ENCODE measurements around the gene C1QTNF12. TPM values are rescaled to one million over a fixed set of nuclear protein-coding genes. Genes with fewer than 3 reads are reported as not detected.

Gene C1QTNF12
- total RNA-seq, 4 donors from 2014 or later: 0.33 to 0.52 TPM; not detected in 2

DNA sequence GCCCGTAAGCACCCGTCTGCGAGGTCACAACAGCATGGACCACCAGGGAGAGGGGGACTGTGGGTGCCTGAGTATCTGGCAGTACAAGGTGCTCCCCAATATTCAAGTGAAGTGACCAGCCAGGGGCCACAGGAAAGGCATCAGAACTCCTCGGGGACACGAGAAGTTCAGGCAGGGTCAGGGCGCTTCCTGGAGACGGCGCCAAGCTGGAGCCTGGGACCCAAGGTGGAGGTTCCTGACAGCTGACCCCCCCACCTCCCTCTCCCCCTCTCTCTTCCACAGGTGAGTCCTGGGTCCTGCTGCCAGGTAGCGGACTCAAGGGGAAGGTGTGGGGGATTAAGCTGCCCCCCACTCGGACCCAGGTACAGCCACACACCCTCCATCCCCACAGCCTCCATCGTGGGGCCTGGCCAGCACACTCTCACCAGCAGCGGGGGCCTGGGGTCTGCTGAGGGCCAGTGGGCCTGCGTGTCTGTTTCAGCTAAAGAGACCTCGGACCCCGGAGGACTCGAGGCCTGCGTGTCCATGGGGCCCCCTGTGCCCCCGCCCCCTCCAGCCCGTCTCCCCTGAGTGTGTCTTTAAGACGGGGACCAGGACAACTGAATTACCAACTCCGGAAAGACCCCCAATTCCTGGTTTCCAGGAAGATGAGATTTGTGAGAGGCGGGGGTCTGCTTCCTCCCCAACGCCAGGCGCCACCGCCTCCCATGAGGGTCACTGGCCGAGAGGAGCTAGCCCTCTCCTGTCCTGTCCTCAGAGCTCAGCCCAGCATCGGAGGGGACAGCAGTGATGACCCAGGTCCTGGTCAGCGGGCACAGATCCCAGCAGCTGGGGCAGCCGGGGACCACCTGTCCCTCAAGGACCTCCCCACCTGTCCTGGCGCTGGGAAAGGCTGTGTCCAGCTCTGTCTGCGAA lies 46.3 kb downstream of the C1QTNF12 start:
- Histone ChIP-seq H3K4me1 (peaks cover 0 to 16% (median 13%) of the 10 kb centered on the region in 4 donors), H3K27me3 (peaks cover 0 to 69% (median 6%) of the 10 kb centered on the region in 4 donors), H3K27ac (replicated peaks in 1 of 4) (no peak overlapping the region), H3K4me3 (peak overlapping the region; percentile 51 to 67 (median 55)), H3K36me3 (no peaks in the 10 kb centered on the region), H3K9me3 (peaks cover 0 to 1% (median 0%) of the 10 kb centered on the region in 4 donors)
- 90% methylated on average over 21 of the region's 31 CpGs for WGBS
- TF ChIP-seq POLR2AphosphoS5 (IDR thresholded peaks at IDR 0.05) (no peak), EP300 (IDR thresholded peaks at IDR 0.05) (no peak), POLR2A (IDR thresholded peaks at IDR 0.05; ENCODE audit: low read depth) (no peak), CTCF (IDR thresholded peaks at IDR 0.05) (no peak)
- DNase-seq (ENCODE audit: extremely low spot score): no peak
- intact Hi-C loops (cut with DNase I): no loop called here

DNA sequence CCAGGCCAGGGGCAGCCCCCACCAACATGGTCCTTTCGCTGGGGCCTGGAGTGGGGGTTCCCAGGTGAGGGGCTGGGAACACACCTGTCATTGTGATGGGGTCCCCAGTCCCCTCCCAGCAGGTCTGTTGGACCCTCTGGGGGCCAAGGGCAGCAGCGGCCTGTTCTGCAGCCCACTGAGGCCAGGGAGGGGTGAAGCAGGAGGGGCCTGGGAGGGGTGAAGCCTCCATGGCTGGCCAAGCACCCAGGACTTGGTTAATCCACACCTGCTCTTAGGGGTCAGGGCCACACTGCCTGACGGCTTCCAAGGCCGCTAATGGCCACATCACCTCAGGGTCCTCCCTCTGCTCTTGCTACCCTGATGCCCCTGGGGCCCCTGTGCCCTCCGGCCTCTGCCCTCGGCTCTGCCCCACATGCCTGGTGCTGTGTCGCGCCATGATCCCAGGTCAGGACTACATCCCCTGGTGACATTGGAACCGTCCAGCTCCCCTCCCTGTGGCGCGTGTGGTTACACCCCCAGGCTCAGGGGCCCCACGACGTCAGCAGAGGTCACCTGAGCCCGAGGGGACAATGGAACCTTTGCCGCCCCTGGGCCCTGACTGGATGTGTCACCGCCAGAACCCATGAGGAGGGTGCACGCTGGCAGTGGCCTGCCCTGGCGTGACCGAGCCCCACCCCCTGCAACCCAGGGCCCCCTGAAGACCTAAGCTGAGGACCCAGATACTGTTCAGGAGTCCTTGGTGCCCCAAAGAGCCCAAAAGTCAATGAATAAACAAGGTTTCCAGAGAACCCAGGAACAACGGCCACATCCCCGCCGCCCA lies 47.2 kb downstream of the C1QTNF12 start:
- intact Hi-C loops (cut with DNase I): no loop called here
- no peak for DNase-seq (ENCODE audit: extremely low spot score)
- Histone ChIP-seq H3K27me3 (peaks cover 0 to 60% (median 6%) of the 10 kb centered on the region in 4 donors), H3K36me3 (no peaks in the 10 kb centered on the region), H3K4me1 (peaks cover 0 to 16% (median 13%) of the 10 kb centered on the region in 4 donors), H3K9me3 (peaks cover 0 to 10% (median 7%) of the 10 kb centered on the region in 4 donors), H3K27ac (replicated peaks in 1 of 4) (no peak overlapping the region), H3K4me3 (no peak overlapping the region)
- TF ChIP-seq EP300 (IDR thresholded peaks at IDR 0.05) (no peak), POLR2AphosphoS5 (IDR thresholded peaks at IDR 0.05) (no peak), CTCF (IDR thresholded peaks at IDR 0.05) (no peak), POLR2A (IDR thresholded peaks at IDR 0.05; ENCODE audit: low read depth) (no peak)
- WGBS: 91% methylated on average over 11 of the region's 22 CpGs

GRCh38 chr1:1198423-1199140 lies 47.9 kb downstream of the C1QTNF12 start:
- H3K4me1 ChIP-seq: peaks cover 0 to 16% (median 13%) of the 10 kb centered on the region in 4 donors
- TF ChIP-seq POLR2A (IDR thresholded peaks at IDR 0.05; ENCODE audit: low read depth) (no peak), CTCF (IDR thresholded peaks at IDR 0.05) (no peak), EP300 (IDR thresholded peaks at IDR 0.05) (no peak), POLR2AphosphoS5 (IDR thresholded peaks at IDR 0.05) (no peak)
- no peak overlapping the region for H3K27ac ChIP-seq (replicated peaks in 1 of 4)
- H3K4me3 ChIP-seq: no peak overlapping the region
- no peaks in the 10 kb centered on the region for H3K36me3 ChIP-seq
- peaks cover 0 to 54% (median 3%) of the 10 kb centered on the region in 4 donors for H3K27me3 ChIP-seq
- DNase-seq (ENCODE audit: extremely low spot score): no peak
- H3K9me3 ChIP-seq: peaks cover 0 to 10% (median 8%) of the 10 kb centered on the region in 4 donors
- WGBS: 82% methylated on average over 11 of the region's 23 CpGs
- intact Hi-C loops (cut with DNase I): no loop called here

DNA sequence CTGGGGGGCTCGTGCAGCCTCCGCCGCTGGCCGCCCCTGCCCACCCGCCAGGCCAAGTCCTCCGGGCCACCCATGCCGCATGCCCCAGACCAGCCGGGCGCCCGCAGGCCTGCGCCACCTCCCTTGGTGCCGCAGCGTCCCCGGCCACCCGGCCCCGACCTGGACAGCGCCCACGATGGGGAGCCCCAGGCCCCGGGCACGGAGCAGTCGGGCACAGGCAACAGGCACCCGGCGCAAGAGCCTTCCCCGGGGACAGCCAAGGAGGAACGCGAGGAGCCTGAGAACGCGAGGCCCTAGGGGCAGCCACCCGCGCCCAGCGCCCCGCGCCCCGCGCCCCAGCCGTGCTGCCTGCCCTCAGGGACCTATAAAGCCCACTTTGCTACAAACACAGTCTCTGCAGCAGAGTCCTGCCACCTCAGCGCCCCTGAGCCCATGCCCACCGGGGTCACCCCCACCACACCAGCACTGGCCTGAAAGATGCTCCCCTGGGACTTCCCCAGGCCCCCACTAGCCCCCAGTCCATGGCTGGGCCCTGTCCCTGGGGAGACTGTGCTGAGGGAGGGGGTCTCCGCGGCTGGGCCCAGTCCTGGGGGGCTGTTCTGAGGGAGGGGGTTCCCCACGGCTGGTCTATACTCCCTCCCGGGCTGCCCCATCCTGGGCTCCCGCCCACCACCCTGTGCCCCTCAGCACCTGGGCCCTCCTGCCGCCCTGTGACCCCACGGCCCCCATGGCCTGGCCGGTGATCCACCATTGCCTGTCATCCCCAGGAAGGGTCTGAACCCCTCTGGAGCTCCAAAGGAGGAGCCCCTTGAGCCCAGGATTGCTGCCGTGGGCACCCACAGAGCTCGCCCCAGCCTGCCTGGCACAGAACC lies 48.7 kb downstream of the C1QTNF12 start:
- no peak overlapping the region for H3K4me3 ChIP-seq
- DNase-seq (ENCODE audit: extremely low spot score): no peak
- H3K27me3 ChIP-seq: peaks cover 0 to 53% (median 3%) of the 10 kb centered on the region in 4 donors
- no peak overlapping the region for H3K27ac ChIP-seq (replicated peaks in 1 of 4)
- intact Hi-C loops (cut with DNase I): no loop called here
- WGBS: 88% methylated on average over 19 of the region's 48 CpGs
- no peak for TF ChIP-seq EP300 (IDR thresholded peaks at IDR 0.05)
- no peak for TF ChIP-seq CTCF (IDR thresholded peaks at IDR 0.05)
- TF ChIP-seq POLR2AphosphoS5 (IDR thresholded peaks at IDR 0.05): no peak
- no peak for TF ChIP-seq POLR2A (IDR thresholded peaks at IDR 0.05; ENCODE audit: low read depth)
- H3K9me3 ChIP-seq: peaks cover 0 to 10% (median 8%) of the 10 kb centered on the region in 4 donors
- peaks cover 0 to 16% (median 13%) of the 10 kb centered on the region in 4 donors for H3K4me1 ChIP-seq
- no peaks in the 10 kb centered on the region for H3K36me3 ChIP-seq
